ENCODE results near the gene CACNA2D3. TPM values are rescaled to one million over a fixed set of nuclear protein-coding genes. Genes with fewer than 3 reads are reported as not detected.

Gene CACNA2D3
- total RNA-seq, 2 donors from 2014 or later = 0.97 TPM; not detected in 1

- H3K27ac ChIP-seq (ENCODE audit: low read depth, low read length) = no peak overlapping the region
- H3K4me1 ChIP-seq (ENCODE audit: control insufficient read depth, insufficient read depth, low read length) = no peaks in the 10 kb centered on the region
- DNase-seq = no peak
- no peak overlapping the region for H3K9ac ChIP-seq (ENCODE audit: extremely low read depth, low read length, poor library complexity, severe bottlenecking)
- Mint-ChIP-seq H3K9me3 (peaks cover 2% of the 10 kb centered on the region), H3K27ac (no peak overlapping the region), H3K27me3 (ENCODE audit: insufficient read depth) (no peaks in the 10 kb centered on the region), H3K36me3 (ENCODE audit: low read depth) (peaks cover 24% of the 10 kb centered on the region), H3K4me3 (no peak overlapping the region), H3K4me1 (peaks cover 25% of the 10 kb centered on the region)
- no peaks in the 10 kb centered on the region for H3K27me3 ChIP-seq (ENCODE audit: control insufficient read depth, insufficient read depth, low read length, poor library complexity, severe bottlenecking)
- H3K36me3 ChIP-seq (ENCODE audit: control insufficient read depth, insufficient read depth, low read length) = peaks cover 3% of the 10 kb centered on the region
- TF ChIP-seq CTCF (conservative IDR thresholded peaks at IDR 0.05) = no peak
- no peak overlapping the region for H3K4me3 ChIP-seq (ENCODE audit: low read length)
- H3K9me3 ChIP-seq (ENCODE audit: control insufficient read depth, low read length) = no peaks in the 10 kb centered on the region
- WGBS, 2 experiments (ENCODE audit: insufficient coverage in 1 of 2, insufficient read length in 1 of 2) = 90 to 100% methylated on average over 2 to 4 of the region's 6 CpGs
These were observed 509.4 kb downstream of the CACNA2D3 start for GRCh38 chr3:54631516-54632325.

- no peak overlapping the region for H3K27ac Mint-ChIP-seq
- Histone ChIP-seq H3K27ac (ENCODE audit: low read depth, low read length) (no peak overlapping the region), H3K4me3 (ENCODE audit: low read length) (no peak overlapping the region), H3K9me3 (ENCODE audit: control insufficient read depth, low read length) (no peaks in the 10 kb centered on the region), H3K9ac (ENCODE audit: extremely low read depth, low read length, poor library complexity, severe bottlenecking) (no peak overlapping the region), H3K27me3 (ENCODE audit: control insufficient read depth, insufficient read depth, low read length, poor library complexity, severe bottlenecking) (no peaks in the 10 kb centered on the region), H3K4me1 (ENCODE audit: control insufficient read depth, insufficient read depth, low read length) (no peaks in the 10 kb centered on the region), H3K36me3 (ENCODE audit: control insufficient read depth, insufficient read depth, low read length) (peaks cover 3% of the 10 kb centered on the region)
- TF ChIP-seq CTCF (conservative IDR thresholded peaks at IDR 0.05) = no peak
- H3K36me3 Mint-ChIP-seq (ENCODE audit: low read depth) = peaks cover 24% of the 10 kb centered on the region
- peaks cover 2% of the 10 kb centered on the region for H3K9me3 Mint-ChIP-seq
- no peaks in the 10 kb centered on the region for H3K27me3 Mint-ChIP-seq (ENCODE audit: insufficient read depth)
- no peak for DNase-seq
- H3K4me3 Mint-ChIP-seq = no peak overlapping the region
- 93 to 100% methylated on average over 1 of the region's 1 CpG for WGBS, 2 experiments (ENCODE audit: insufficient coverage in 1 of 2, insufficient read length in 1 of 2)
- H3K4me1 Mint-ChIP-seq = peaks cover 25% of the 10 kb centered on the region
These were observed 509.9 kb downstream of the CACNA2D3 start for GRCh38 chr3:54632326-54632665.

GRCh38 chr3:54632834-54633233, 510.5 kb downstream of the CACNA2D3 start:
- 95 to 100% methylated on average over 6 of the region's 6 CpGs for WGBS, 2 experiments (ENCODE audit: insufficient coverage in 1 of 2, insufficient read length in 1 of 2)
- H3K27me3 Mint-ChIP-seq (ENCODE audit: insufficient read depth) = no peaks in the 10 kb centered on the region

More at GRCh38 chr3:54632834-54633233, 510.5 kb downstream of the CACNA2D3 start:
- no peaks in the 10 kb centered on the region for H3K9me3 ChIP-seq (ENCODE audit: control insufficient read depth, low read length)
- no peak for DNase-seq
- Mint-ChIP-seq H3K27ac (no peak overlapping the region), H3K36me3 (ENCODE audit: low read depth) (peaks cover 24% of the 10 kb centered on the region), H3K4me3 (no peak overlapping the region), H3K9me3 (peaks cover 2% of the 10 kb centered on the region), H3K4me1 (peaks cover 25% of the 10 kb centered on the region)
- H3K36me3 ChIP-seq (ENCODE audit: control insufficient read depth, insufficient read depth, low read length) = peaks cover 3% of the 10 kb centered on the region
- H3K27ac ChIP-seq (ENCODE audit: low read depth, low read length) = no peak overlapping the region
- H3K27me3 ChIP-seq (ENCODE audit: control insufficient read depth, insufficient read depth, low read length, poor library complexity, severe bottlenecking) = no peaks in the 10 kb centered on the region
- TF ChIP-seq CTCF (conservative IDR thresholded peaks at IDR 0.05) = no peak
- H3K4me1 ChIP-seq (ENCODE audit: control insufficient read depth, insufficient read depth, low read length) = no peaks in the 10 kb centered on the region
- H3K9ac ChIP-seq (ENCODE audit: extremely low read depth, low read length, poor library complexity, severe bottlenecking) = no peak overlapping the region
- H3K4me3 ChIP-seq (ENCODE audit: low read length) = no peak overlapping the region

Data from endodermal cell (in vitro differentiated cells).